PFSK-1 (cell line): ENCODE results near the gene PRDM16.

Source experiments
- POLR2AphosphoS5 ChIP-seq: IDR thresholded peaks from 2 replicates; pipeline ENCODE4 v1.6.1; 2012; ENCODE audit warnings: low read depth, mild to moderate bottlenecking, control low read depth, low read length, moderate library complexity
- REST ChIP-seq, 2 experiments: IDR thresholded peaks; 2 replicates each; pipeline versions ENCODE4 v1.6.1 to v1.8.0; 2011 to 2012; ENCODE audit warnings: low read depth in 2 of 2, low read length in 2 of 2, control low read depth in 1 of 2, inconsistent platforms in 1 of 2, mild to moderate bottlenecking in 1 of 2, moderate library complexity in 1 of 2; ENCODE audit not compliant: insufficient read depth in 1 of 2
- SIN3A ChIP-seq: IDR thresholded peaks from 2 replicates; pipeline ENCODE4 v1.6.1; 2012; ENCODE audit warnings: mild to moderate bottlenecking, low read length, moderate library complexity, borderline replicate concordance; ENCODE audit not compliant: insufficient read depth
- TAF1 ChIP-seq: IDR thresholded peaks from 2 replicates; pipeline ENCODE4 v1.6.1; 2012; ENCODE audit warnings: low read length, control low read depth, borderline replicate concordance; ENCODE audit not compliant: insufficient read depth

- TF ChIP-seq POLR2AphosphoS5 (no peak), TAF1 (no peak), REST (IDR thresholded peaks at IDR 0.05; ENCODE audit: insufficient read depth in 1 of 2, low read depth in 2 of 2, low read length in 2 of 2) (no peak), SIN3A (no peak)
These were observed 390.3 kb downstream of the PRDM16 start for GRCh38 chr1:3459051-3459908.
